Fibroblast of mammary gland (primary cell): ENCODE measurements around the gene IFNA1.
"Not testable (repeated sequence)": the region's sequence is repeated elsewhere in the genome, so short reads cannot be mapped to it uniquely, and the experiment has no call there.

Experiments
- DNase-seq: peaks from one replicate; pipeline ENCODE4 v3.0.0-alpha.2; 2010; ENCODE audit warnings: low read depth
- H3K4me3 ChIP-seq: 2 replicates; pipeline ENCODE4 v1.5.1; 2011; ENCODE audit warnings: low read depth, mild to moderate bottlenecking, low read length, moderate library complexity; ENCODE audit not compliant: control insufficient read depth
- TF ChIP-seq, protein P1 (sequence below): conservative IDR thresholded peaks from 2 replicates; pipeline ENCODE4 v1.5.1; 2011; ENCODE audit warnings: low read depth, low read length, inconsistent platforms; ENCODE audit not compliant: control insufficient read depth, insufficient read depth

The IFNA1 gene

GRCh38 chr9:21415493-21416267 is 24.6 kb upstream of the IFNA1 start:
- DNase-seq: peak; percentile 38
- TF ChIP-seq, protein P1, sequence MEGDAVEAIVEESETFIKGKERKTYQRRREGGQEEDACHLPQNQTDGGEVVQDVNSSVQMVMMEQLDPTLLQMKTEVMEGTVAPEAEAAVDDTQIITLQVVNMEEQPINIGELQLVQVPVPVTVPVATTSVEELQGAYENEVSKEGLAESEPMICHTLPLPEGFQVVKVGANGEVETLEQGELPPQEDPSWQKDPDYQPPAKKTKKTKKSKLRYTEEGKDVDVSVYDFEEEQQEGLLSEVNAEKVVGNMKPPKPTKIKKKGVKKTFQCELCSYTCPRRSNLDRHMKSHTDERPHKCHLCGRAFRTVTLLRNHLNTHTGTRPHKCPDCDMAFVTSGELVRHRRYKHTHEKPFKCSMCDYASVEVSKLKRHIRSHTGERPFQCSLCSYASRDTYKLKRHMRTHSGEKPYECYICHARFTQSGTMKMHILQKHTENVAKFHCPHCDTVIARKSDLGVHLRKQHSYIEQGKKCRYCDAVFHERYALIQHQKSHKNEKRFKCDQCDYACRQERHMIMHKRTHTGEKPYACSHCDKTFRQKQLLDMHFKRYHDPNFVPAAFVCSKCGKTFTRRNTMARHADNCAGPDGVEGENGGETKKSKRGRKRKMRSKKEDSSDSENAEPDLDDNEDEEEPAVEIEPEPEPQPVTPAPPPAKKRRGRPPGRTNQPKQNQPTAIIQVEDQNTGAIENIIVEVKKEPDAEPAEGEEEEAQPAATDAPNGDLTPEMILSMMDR: no peak
- no peak overlapping the region for H3K4me3 ChIP-seq

DNA sequence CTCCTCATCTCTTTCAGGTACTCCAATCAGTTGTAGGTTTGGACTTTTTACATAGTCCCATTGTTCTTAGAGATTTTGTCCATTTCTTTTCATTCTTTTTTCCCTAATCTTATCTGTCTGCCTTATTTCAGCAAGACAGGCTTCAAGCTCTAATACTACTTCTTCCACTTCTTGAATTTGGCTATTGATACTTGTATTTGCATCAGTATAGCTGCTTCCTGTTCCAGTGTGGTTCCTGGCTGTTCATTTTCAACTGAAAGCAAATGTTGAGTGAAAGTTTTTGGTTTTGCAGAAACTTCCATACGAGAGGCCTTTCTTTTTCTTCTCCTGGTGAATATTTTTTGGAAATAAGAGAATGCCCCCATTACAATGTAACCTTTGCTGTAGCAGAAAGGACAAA is 12.0 kb upstream of the IFNA1 start:
- no peak overlapping the region for H3K4me3 ChIP-seq
- DNase-seq: no peak
- TF ChIP-seq, protein P1: no peak

DNA sequence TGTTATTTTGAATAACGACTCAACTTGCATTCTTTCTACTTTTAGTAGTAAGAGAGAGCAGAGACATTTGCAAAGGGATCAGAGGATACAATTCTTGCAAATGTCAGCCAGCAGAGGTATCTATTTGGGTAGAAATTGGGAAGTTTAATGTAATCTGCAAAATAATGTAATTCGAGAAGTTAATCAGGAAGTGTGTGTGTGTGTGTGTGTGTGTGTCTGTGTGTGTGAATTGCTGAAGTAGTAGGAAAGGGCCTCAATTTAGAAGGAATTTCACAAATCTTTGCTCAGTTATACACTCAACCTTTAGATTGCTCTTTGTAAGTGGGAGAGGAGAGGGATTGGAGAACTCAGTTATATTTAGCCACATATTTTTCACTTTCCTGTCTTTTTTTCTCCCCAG is 11.0 kb upstream of the IFNA1 start:
- no peak overlapping the region for H3K4me3 ChIP-seq
- TF ChIP-seq, protein P1: no peak
- DNase-seq: no peak

DNA sequence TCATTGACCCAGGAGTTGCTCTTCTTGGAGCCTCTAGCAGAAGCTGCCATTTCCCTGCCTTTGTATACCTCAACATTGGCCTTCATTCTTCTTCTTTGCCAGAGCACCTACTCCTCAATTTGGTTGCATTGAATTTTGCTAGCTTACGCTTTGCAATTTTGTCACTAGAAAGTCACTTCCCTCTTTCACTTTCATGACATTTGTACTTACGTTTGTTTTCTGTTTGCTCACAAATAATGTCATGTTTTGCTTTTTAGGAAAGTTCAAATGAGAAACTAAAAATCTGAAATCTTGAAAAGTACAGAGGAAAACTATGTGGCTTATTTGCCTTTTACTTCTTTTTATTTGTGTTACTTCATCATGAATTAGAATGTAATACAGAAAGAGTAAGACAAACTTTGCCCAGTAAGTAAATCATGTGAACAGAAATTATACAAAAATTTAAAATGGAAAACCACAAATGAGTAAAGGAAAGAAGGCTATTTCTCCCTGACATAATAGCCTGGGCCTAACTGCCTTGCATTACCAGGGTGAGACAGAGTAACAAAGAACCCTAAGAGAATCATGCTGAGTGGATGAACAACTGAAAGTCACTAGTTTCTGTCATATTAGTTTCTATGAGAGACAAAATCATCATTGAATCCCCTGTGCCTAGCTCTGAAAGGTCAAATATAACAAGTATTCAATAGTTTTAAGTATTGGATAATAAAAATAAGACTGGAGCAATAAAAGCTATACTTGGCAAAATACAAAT is 7.4 kb upstream of the IFNA1 start:
- no peak for DNase-seq
- TF ChIP-seq, protein P1: no peak

GRCh38 chr9:21434202-21435014 is 5.8 kb upstream of the IFNA1 start:
- no peak overlapping the region for H3K4me3 ChIP-seq
- peak; percentile 81 for DNase-seq
- TF ChIP-seq, protein P1: peak; percentile 67

More for the DNA sequence above, 7.4 kb upstream of the IFNA1 start:
- H3K4me3 ChIP-seq: no peak overlapping the region

DNA sequence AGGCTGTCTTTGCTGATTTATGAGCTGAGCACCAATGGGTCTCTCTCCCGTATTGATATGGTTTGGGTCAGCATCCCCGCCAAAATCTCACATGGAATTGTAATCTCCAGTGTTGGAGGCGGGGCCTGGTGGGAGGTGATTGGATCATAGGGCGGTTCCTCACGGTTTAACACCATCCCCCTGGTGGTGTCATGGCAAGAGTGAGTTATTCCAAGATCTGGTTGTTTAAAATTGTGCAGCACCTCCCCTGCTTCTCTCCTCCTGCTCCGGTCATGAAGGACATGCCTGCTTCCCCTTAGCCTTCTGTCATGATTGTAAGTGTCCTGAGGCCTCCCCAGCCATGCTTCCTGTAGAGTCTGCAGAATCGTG is 5.2 kb upstream of the IFNA1 start:
- not testable (repeated sequence) for H3K4me3 ChIP-seq, DNase-seq
